PC-9 (cell line): Measurements from ENCODE around the gene CCDC148. TPM values are rescaled to one million over a fixed set of nuclear protein-coding genes. Genes with fewer than 3 reads are reported as not detected.

Experiments used
- BruUV-seq: library from RNA; stranded (reverse); fragments of 400-500 nt; replicated peaks from 2 replicates; lab custom pipeline; 2021; lab: Mats Ljungman, UMichigan
- CTCF ChIA-PET: fragments of 300-600 bp; sonication (Branson Sonifier 250); formaldehyde crosslinking; loops from one replicate; lab custom pipeline; 2022; ENCODE audit warnings: antibody characterized with exemption; lab: Charles Lee
- POLR2A ChIA-PET: fragments of 300-600 bp; sonication (Branson Sonifier 250); formaldehyde crosslinking; loops from one replicate; lab custom pipeline; 2022; ENCODE audit warnings: antibody characterized with exemption; ENCODE audit not compliant: unreplicated experiment; lab: Charles Lee
- DNase-seq, 2 experiments: peaks; one replicate each; pipeline versions ENCODE4 v3.0.0 to v3.0.0-alpha.2; 2015 to 2022; ENCODE audit warnings: mixed read lengths in 1 of 2
- H2AFZ ChIP-seq: fragments of 200-600 bp; sonication (generic); 2 replicates; pipeline ENCODE4 v1.8.1; 2017; ENCODE audit warnings: antibody characterized with exemption
- H3F3A ChIP-seq: fragments of 200-600 bp; sonication (generic); 2 replicates; pipeline ENCODE4 v1.8.1; 2017; ENCODE audit warnings: antibody characterized with exemption, mild to moderate bottlenecking, low read depth; ENCODE audit not compliant: insufficient read depth
- H3K27ac ChIP-seq: fragments of 200-600 bp; sonication (generic); 2 replicates; pipeline ENCODE4 v1.6.1; 2016; ENCODE audit warnings: mixed run types
- H3K27me3 ChIP-seq: fragments of 200-600 bp; sonication (generic); 2 replicates; pipeline ENCODE4 v1.6.1; 2016; ENCODE audit warnings: low read depth, mixed run types; ENCODE audit not compliant: insufficient read depth
- H3K36me3 ChIP-seq: fragments of 200-600 bp; sonication (generic); 2 replicates; pipeline ENCODE4 v1.6.1; 2016; ENCODE audit warnings: low read depth, mixed run types
- H3K4me1 ChIP-seq: fragments of 200-600 bp; sonication (generic); replicated peaks from 2 replicates; pipeline ENCODE4 v1.6.1; 2016; ENCODE audit warnings: mixed run types; ENCODE audit not compliant: insufficient read depth
- H3K4me2 ChIP-seq: fragments of 200-600 bp; sonication (generic); 2 replicates; pipeline ENCODE4 v1.6.1; 2017; ENCODE audit warnings: mixed run types
- H3K4me3 ChIP-seq: fragments of 200-600 bp; sonication (generic); 2 replicates; pipeline ENCODE4 v1.6.1; 2016; ENCODE audit warnings: mixed run types
- H3K79me2 ChIP-seq: fragments of 200-600 bp; sonication (generic); 2 replicates; pipeline ENCODE4 v1.6.1; 2017; ENCODE audit warnings: low read depth, mixed run types
- H3K9me2 ChIP-seq: fragments of 200-600 bp; sonication (generic); 2 replicates; pipeline ENCODE4 v1.8.1; 2017; ENCODE audit warnings: mild to moderate bottlenecking; ENCODE audit not compliant: insufficient read depth
- H3K9me3 ChIP-seq: fragments of 200-600 bp; sonication (generic); 2 replicates; pipeline ENCODE4 v1.8.1; 2016; ENCODE audit warnings: low read depth; ENCODE audit not compliant: insufficient read depth
- H4K20me1 ChIP-seq: fragments of 200-600 bp; sonication (generic); 2 replicates; pipeline ENCODE4 v1.8.1; 2017; ENCODE audit not compliant: insufficient read depth
- CTCF ChIP-seq: fragments of 200-600 bp; sonication (generic); conservative IDR thresholded peaks from 2 replicates; pipeline ENCODE4 v1.6.1; 2017; ENCODE audit warnings: mixed run types, antibody characterized with exemption, mild to moderate bottlenecking, moderate library complexity
- EZH2 ChIP-seq: fragments of 200-600 bp; sonication (generic); IDR thresholded peaks from 2 replicates; pipeline ENCODE4 v1.8.0; 2017; ENCODE audit warnings: antibody characterized with exemption, low read depth
- intact Hi-C: fragments of 100-400 bp; cut with micrococcal nuclease; formaldehyde crosslinking; loops from one replicate; pipeline ENCODE4 v1.10.0; 2022; ENCODE audit not compliant: unreplicated experiment
- total RNA-seq: library from RNA; stranded (reverse); gene quantifications from 2 replicates; pipeline ENCODE4 v1.2.3, GENCODE V29; 2021

Gene CCDC148
- total RNA-seq, 1 experiment from 2014 or later: 1.8 TPM

GRCh38 chr2:158499383-158499782, 42.8 kb upstream of the CCDC148 start:
- peaks cover 26% of the 10 kb centered on the region for H3K79me2 ChIP-seq
- no peaks in the 10 kb centered on the region for H3K9me2 ChIP-seq
- H3K9me3 ChIP-seq: no peaks in the 10 kb centered on the region
- no peak overlapping the region for H2AFZ ChIP-seq
- ChIA-PET CTCF (no interaction called here), POLR2A (no interaction called here)
- no peak overlapping the region for H3K4me2 ChIP-seq
- no peaks in the 10 kb centered on the region for H3K27me3 ChIP-seq
- no peaks in the 10 kb centered on the region; the same call in 1 of the 2 replicates for H3F3A ChIP-seq
- no peak for TF ChIP-seq EZH2
- TF ChIP-seq CTCF: no peak
- no peak overlapping the region for H3K27ac ChIP-seq
- DNase-seq: no peak
- intact Hi-C loops: no loop called here
- BruUV-seq: no TSS peak
- no peak overlapping the region for H3K4me3 ChIP-seq
- H3K4me1 ChIP-seq: peaks cover 33% of the 10 kb centered on the region
- no peaks in the 10 kb centered on the region for H4K20me1 ChIP-seq
- H3K36me3 ChIP-seq: no peaks in the 10 kb centered on the region

- no peaks in the 10 kb centered on the region for H3K9me3 ChIP-seq
- no peak overlapping the region for H3K4me3 ChIP-seq
- no peak overlapping the region for H2AFZ ChIP-seq
- no peaks in the 10 kb centered on the region for H3K27me3 ChIP-seq
- H3K9me2 ChIP-seq: no peaks in the 10 kb centered on the region
- TF ChIP-seq EZH2 (no peak), CTCF (no peak)
- no peaks in the 10 kb centered on the region for H4K20me1 ChIP-seq
- ChIA-PET CTCF (no interaction called here), POLR2A (no interaction called here)
- no TSS peak for BruUV-seq
- no peak overlapping the region for H3K27ac ChIP-seq
- no peak overlapping the region for H3K4me2 ChIP-seq
- no peaks in the 10 kb centered on the region; the same call in 1 of the 2 replicates for H3F3A ChIP-seq
- intact Hi-C loops: no loop called here
- no peaks in the 10 kb centered on the region for H3K36me3 ChIP-seq
- H3K79me2 ChIP-seq: peaks cover 26% of the 10 kb centered on the region
- DNase-seq: no peak
- H3K4me1 ChIP-seq: peaks cover 33% of the 10 kb centered on the region
These were observed 42.2 kb upstream of the CCDC148 start for GRCh38 chr2:158498749-158499136.

GRCh38 chr2:158498043-158498748, 41.6 kb upstream of the CCDC148 start:
- Histone ChIP-seq H3K4me1 (peaks cover 27% of the 10 kb centered on the region), H2AFZ (no peak overlapping the region), H3K9me3 (no peaks in the 10 kb centered on the region), H3K27ac (no peak overlapping the region), H3K36me3 (no peaks in the 10 kb centered on the region), H4K20me1 (no peaks in the 10 kb centered on the region), H3K27me3 (no peaks in the 10 kb centered on the region), H3K79me2 (peaks cover 30% of the 10 kb centered on the region), H3F3A (no peaks in the 10 kb centered on the region; the same call in 1 of the 2 replicates), H3K9me2 (no peaks in the 10 kb centered on the region), H3K4me2 (no peak overlapping the region), H3K4me3 (no peak overlapping the region)
- ChIA-PET CTCF (no interaction called here), POLR2A (no interaction called here)
- intact Hi-C loops: no loop called here
- no TSS peak for BruUV-seq
- TF ChIP-seq EZH2: no peak
- DNase-seq: no peak
